GM18505 (cell line): ENCODE data around the gene NXNL2.

Source experiments
- ATAC-seq: cut with Tn5 transposase; IDR thresholded peaks from one replicate; pipeline ENCODE4 v1.9.1; 2021; ENCODE audit not compliant: unreplicated experiment
- POLR2A ChIP-seq: IDR thresholded peaks from 4 replicates; pipeline ENCODE4 v1.6.1; 2011; ENCODE audit warnings: borderline replicate concordance; ENCODE audit not compliant: insufficient read depth, insufficient read length; ENCODE audit errors: extremely low read depth

NXNL2 gene

GRCh38 chr9:88534456-88535225 is at the start of gene NXNL2:
NXNL2 (plus strand) TSS chr9:88535178; CDS start chr9:88535435, 257 bp downstream.
- TF ChIP-seq POLR2A: no peak
- no peak for ATAC-seq

GRCh38 chr9:88488166-88488565 is 46.8 kb upstream of the NXNL2 start:
- ATAC-seq: no peak
- TF ChIP-seq POLR2A: no peak

- no peak for ATAC-seq
- TF ChIP-seq POLR2A: no peak
Observed at GRCh38 chr9:88494983-88495721, 39.8 kb upstream of the NXNL2 start.

GRCh38 chr9:88497224-88497623 is 37.8 kb upstream of the NXNL2 start:
- no peak for TF ChIP-seq POLR2A
- no peak for ATAC-seq

GRCh38 chr9:88498880-88499279 is 36.1 kb upstream of the NXNL2 start:
- TF ChIP-seq POLR2A: no peak
- no peak for ATAC-seq

GRCh38 chr9:88501086-88501485 is 33.9 kb upstream of the NXNL2 start:
- no peak for TF ChIP-seq POLR2A

GRCh38 chr9:88502552-88503034 is 32.4 kb upstream of the NXNL2 start:
- TF ChIP-seq POLR2A: no peak
- ATAC-seq: no peak

More at GRCh38 chr9:88501086-88501485, 33.9 kb upstream of the NXNL2 start:
- no peak for ATAC-seq

- ATAC-seq: no peak
- no peak for TF ChIP-seq POLR2A
Observed at GRCh38 chr9:88503081-88503844, 31.7 kb upstream of the NXNL2 start.

- no peak for TF ChIP-seq POLR2A
- ATAC-seq: no peak
Observed at GRCh38 chr9:88503845-88504764, 30.9 kb upstream of the NXNL2 start.

- ATAC-seq: no peak
- no peak for TF ChIP-seq POLR2A
Observed at GRCh38 chr9:88508326-88508725, 26.7 kb upstream of the NXNL2 start.

GRCh38 chr9:88511906-88512305 is 23.1 kb upstream of the NXNL2 start:
- no peak for TF ChIP-seq POLR2A
- ATAC-seq: no peak

GRCh38 chr9:88514247-88514646 is 20.7 kb upstream of the NXNL2 start:
- no peak for ATAC-seq
- no peak for TF ChIP-seq POLR2A
